ENCODE results near the gene GPC1. TPM values are rescaled to one million over a fixed set of nuclear protein-coding genes. Genes with fewer than 3 reads are reported as not detected.

Gene GPC1, protein sequence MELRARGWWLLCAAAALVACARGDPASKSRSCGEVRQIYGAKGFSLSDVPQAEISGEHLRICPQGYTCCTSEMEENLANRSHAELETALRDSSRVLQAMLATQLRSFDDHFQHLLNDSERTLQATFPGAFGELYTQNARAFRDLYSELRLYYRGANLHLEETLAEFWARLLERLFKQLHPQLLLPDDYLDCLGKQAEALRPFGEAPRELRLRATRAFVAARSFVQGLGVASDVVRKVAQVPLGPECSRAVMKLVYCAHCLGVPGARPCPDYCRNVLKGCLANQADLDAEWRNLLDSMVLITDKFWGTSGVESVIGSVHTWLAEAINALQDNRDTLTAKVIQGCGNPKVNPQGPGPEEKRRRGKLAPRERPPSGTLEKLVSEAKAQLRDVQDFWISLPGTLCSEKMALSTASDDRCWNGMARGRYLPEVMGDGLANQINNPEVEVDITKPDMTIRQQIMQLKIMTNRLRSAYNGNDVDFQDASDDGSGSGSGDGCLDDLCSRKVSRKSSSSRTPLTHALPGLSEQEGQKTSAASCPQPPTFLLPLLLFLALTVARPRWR
- total RNA-seq, result 10 to 100 TPM; 34.1 to 80.4 (median 53.3) TPM

DNA sequence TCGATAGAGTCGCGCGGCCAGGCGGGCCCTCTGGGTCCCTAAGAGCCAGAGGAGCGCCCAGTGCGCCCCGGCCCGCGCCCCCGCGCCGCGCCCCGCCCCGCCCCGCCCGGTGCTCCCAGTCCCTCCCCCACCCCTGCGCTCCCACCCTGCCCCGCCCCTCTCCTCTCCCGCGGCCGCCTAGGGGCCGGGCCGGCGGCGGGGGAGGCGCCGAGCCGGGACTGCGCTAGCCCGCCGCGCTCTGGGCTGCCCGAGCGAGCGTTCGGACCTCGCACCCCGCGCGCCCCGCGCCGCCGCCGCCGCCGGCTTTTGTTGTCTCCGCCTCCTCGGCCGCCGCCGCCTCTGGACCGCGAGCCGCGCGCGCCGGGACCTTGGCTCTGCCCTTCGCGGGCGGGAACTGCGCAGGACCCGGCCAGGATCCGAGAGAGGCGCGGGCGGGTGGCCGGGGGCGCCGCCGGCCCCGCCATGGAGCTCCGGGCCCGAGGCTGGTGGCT lies at the start of gene GPC1:
Gene GPC1 (plus strand): TSS at position 207 of the 491 bp plus-strand sequence. CDS start 256 bp downstream, at position 463.
- TF ChIP-seq, protein P1, sequence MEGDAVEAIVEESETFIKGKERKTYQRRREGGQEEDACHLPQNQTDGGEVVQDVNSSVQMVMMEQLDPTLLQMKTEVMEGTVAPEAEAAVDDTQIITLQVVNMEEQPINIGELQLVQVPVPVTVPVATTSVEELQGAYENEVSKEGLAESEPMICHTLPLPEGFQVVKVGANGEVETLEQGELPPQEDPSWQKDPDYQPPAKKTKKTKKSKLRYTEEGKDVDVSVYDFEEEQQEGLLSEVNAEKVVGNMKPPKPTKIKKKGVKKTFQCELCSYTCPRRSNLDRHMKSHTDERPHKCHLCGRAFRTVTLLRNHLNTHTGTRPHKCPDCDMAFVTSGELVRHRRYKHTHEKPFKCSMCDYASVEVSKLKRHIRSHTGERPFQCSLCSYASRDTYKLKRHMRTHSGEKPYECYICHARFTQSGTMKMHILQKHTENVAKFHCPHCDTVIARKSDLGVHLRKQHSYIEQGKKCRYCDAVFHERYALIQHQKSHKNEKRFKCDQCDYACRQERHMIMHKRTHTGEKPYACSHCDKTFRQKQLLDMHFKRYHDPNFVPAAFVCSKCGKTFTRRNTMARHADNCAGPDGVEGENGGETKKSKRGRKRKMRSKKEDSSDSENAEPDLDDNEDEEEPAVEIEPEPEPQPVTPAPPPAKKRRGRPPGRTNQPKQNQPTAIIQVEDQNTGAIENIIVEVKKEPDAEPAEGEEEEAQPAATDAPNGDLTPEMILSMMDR (IDR thresholded peaks at IDR 0.05; ENCODE audit: low read depth), result no peak

DNA sequence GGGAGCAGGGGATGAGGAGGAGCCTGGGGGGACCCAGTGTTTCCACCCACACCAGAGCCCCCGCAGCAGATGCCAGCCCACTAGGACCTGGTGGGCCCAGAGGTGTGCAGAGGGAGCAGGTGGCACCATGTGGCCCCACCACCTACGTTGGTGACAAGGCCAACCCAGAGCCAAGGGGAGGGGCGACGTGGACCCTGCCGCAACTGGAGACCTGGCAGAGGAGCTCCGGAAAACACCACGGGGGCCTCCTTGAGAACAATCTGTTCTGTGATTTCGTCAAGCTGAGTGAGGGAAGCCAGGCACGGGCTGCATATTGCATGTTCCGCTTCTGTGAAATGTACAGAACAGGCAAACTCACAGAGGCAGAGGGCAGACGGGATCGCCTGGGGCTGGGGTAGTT lies 49.1 kb upstream of the GPC1 start:
- TF ChIP-seq, protein P1 (IDR thresholded peaks at IDR 0.05; ENCODE audit: low read depth), result no peak

DNA sequence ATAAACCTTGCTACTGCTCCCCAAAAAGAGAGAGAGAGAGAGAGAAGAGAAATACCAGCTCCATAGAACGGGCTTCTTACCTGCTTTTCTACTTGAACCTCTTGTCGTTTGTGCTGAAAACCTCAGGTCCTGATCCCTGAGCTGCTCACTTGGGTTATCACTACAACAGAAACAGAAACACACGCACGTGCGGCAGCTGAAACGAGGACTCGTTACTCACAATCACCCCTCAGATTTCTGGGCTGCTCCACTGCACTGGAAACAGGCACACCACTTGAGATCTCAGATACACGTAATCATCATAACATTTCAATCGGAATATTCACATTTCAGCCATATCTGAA lies 48.2 kb upstream of the GPC1 start:
- TF ChIP-seq, protein P1 (IDR thresholded peaks at IDR 0.05; ENCODE audit: low read depth), result no peak

DNA sequence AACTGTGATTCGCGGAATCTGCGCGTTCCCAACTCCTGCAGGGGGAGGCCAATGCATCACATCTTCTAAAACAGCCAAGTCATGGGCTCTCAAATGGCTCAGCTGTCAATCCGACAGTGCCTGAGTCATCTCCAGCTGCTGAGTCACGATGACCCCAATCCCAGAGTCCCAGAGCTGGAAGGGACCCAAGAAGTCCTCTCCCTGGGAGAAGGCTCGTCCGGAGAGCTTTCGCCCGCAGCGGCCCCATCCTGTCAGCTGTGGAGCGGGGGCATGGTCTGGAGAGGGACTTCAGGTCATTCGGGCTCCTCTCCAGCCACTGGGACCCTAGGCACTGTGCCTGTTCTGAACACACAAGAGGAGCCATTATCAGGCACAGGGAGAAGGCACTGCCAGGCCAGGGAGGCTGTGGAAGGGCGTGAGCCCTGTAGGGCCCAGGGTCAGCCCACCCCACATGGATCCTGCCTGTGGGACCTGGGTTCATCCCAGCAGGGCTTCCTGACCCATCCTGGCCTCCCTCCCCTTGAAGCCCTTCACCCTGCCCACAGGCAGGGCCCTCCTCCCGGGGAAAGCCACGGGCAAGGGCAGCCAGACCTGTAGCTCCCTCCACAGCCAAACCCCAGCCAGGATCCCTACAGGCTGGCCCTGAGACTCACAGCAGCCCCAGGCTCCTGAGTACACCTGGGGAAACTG lies 47.6 kb upstream of the GPC1 start:
- TF ChIP-seq, protein P1 (IDR thresholded peaks at IDR 0.05; ENCODE audit: low read depth), result no peak

DNA sequence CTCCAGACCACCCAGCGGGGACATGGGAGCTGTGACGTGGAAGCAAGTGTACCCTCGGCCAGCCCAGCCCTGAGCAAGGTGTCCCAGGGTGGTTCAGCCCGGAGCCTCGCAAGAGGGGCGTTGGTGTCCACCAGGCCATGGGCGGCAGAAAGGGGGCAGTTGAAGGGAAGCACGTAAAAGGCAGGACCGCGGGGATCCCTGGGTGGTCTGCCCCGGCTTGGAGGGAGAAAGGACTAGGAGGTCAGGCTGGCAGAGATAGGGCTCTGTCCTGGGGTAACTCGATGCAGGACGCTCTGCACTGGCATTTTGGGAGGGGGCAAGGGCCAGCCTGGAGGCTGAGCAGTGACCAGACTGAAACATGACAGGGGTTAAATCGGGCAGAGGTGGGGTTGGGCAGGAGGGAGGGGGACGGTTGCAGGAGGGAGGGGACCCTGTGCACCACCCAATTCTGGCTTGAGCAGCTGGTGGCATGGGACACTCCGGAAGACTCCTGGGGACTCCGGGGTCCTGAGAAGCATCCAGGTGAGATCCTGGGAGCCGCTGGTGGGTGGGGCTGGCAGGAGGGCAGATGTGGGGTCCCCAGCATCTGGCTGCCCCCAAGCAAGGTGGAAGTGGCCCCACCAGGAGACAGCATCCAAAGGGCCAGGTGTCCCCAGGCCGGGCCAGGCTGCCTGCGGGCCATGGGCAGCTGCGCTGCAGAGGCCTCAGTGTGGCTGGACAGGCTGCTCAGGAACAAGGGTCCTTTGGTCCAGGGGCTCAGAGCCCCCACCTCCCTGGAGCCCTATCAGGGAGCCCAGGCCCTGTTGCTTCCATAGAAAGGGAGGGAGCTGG lies 46.8 kb upstream of the GPC1 start:
- TF ChIP-seq, protein P1 (IDR thresholded peaks at IDR 0.05; ENCODE audit: low read depth), result no peak

DNA sequence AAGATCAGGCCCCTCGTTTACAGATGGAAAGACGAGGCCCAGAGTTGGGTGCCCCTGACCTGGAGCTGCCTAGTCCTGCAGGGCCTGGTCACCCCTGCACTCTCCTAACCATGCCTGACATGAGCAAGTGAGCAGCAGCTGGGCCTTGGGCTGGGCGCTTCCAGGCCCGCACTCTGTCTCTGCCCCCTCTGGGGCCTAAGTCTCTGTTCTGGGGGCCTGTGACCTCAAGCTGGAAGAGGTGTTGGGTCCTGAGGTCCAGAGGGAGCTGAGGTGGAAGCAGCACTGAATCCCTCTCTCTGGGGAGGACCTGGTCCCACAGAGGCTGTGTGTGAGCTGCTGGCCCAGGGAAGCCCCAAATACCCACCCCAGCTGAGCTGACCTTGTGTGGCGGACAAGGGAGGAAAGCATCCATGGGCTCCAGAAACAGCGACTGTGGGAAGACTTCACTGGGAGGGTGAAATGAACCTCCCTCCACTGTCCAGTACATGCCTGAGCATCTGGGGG lies 46.1 kb upstream of the GPC1 start:
- TF ChIP-seq, protein P1 (IDR thresholded peaks at IDR 0.05; ENCODE audit: low read depth), result no peak
